Measurements from ENCODE around the gene DCLK3.
A peak's percentile ranks its signal among the peaks of the same experiment; 100 is the strongest.

Gene DCLK3

GRCh38 chr3:36763850-36764703, at the start of gene DCLK3:
TSS of gene DCLK3 (minus strand) at chr3:36764553. CDS start at chr3:36764263, 290 bp downstream.
- DNase-seq, result peak; percentile 6 to 21

GRCh38 chr3:36813305-36813704, 49.0 kb upstream of the DCLK3 start:
- DNase-seq, result no peak

- DNase-seq, result no peak
Observed at GRCh38 chr3:36812240-36812639, 47.9 kb upstream of the DCLK3 start.

GRCh38 chr3:36811768-36812167, 47.4 kb upstream of the DCLK3 start:
- no peak for DNase-seq

GRCh38 chr3:36804295-36805055, 40.1 kb upstream of the DCLK3 start:
- no peak for DNase-seq

- no peak for DNase-seq
Observed at GRCh38 chr3:36803091-36803791, 38.9 kb upstream of the DCLK3 start.

GRCh38 chr3:36800533-36801116, 36.3 kb upstream of the DCLK3 start:
- DNase-seq, result no peak

- DNase-seq, result no peak
Observed at GRCh38 chr3:36796881-36797280, 32.5 kb upstream of the DCLK3 start.

GRCh38 chr3:36796161-36796560, 31.8 kb upstream of the DCLK3 start:
- DNase-seq, result no peak

GRCh38 chr3:36795622-36796021, 31.3 kb upstream of the DCLK3 start:
- DNase-seq, result no peak

- DNase-seq, result peak; percentile 6 to 29
Observed at GRCh38 chr3:36792342-36792741, 28.0 kb upstream of the DCLK3 start.

- no peak for DNase-seq
Observed at GRCh38 chr3:36790765-36791164, 26.4 kb upstream of the DCLK3 start.

- DNase-seq, result no peak
Observed at GRCh38 chr3:36786921-36787890, 22.9 kb upstream of the DCLK3 start.

GRCh38 chr3:36784138-36784635, 19.8 kb upstream of the DCLK3 start:
- no peak for DNase-seq

GRCh38 chr3:36777424-36778218, 13.3 kb upstream of the DCLK3 start:
- no peak for DNase-seq

GRCh38 chr3:36776436-36776835, 12.1 kb upstream of the DCLK3 start:
- DNase-seq, result no peak

- DNase-seq, result no peak
Observed at GRCh38 chr3:36774052-36774451, 9.7 kb upstream of the DCLK3 start.

- DNase-seq, result no peak
Observed at GRCh38 chr3:36771931-36772330, 7.6 kb upstream of the DCLK3 start.

GRCh38 chr3:36769926-36770325, 5.6 kb upstream of the DCLK3 start:
- no peak for DNase-seq

GRCh38 chr3:36765104-36765503, 751 bp upstream of the DCLK3 start:
- DNase-seq, result no peak

- DNase-seq, result no peak
Observed at GRCh38 chr3:36764704-36765038, 318 bp upstream of the DCLK3 start.

Measured in activated CD4-positive, alpha-beta T cell treated with anti-CD3 and anti-CD28 coated beads, Interleukin-2, amount 50 U/mL, for 48 hours (primary cell).